PC-3 (cell line): Measurements from ENCODE around the gene PCDHGC4. TPM values are rescaled to one million over a fixed set of nuclear protein-coding genes. Genes with fewer than 3 reads are reported as not detected.

Source experiments
- ATAC-seq: fragments of 200-7000 bp; cut with Tn5 transposase; 2 replicates; pipeline ENCODE4 v1.9.1; 2020; ENCODE audit warnings: mild to moderate bottlenecking, moderate library complexity
- BruUV-seq: library from RNA; stranded (reverse); fragments of 400-500 nt; replicated peaks from 2 replicates; lab custom pipeline; 2021; lab: Mats Ljungman, UMichigan
- CTCF ChIA-PET: fragments of 300-600 bp; sonication (Branson Sonifier 250); formaldehyde crosslinking; loops from one replicate; lab custom pipeline; 2022; ENCODE audit warnings: antibody characterized with exemption; lab: Charles Lee
- POLR2A ChIA-PET: fragments of 300-600 bp; sonication (Branson Sonifier 250); formaldehyde crosslinking; loops from one replicate; lab custom pipeline; 2022; ENCODE audit warnings: antibody characterized with exemption; ENCODE audit not compliant: unreplicated experiment; lab: Charles Lee
- DNase-seq: peaks from one replicate; pipeline ENCODE4 v3.0.0-alpha.2; 2015
- H2AFZ ChIP-seq: fragments of 300-600 bp; sonication (generic); 2 replicates; pipeline ENCODE4 v1.6.0; 2016; ENCODE audit warnings: antibody characterized with exemption, low read length
- H3F3A ChIP-seq: fragments of 300-600 bp; sonication (generic); one replicate; pipeline ENCODE4 v1.6.0; 2017; ENCODE audit warnings: antibody characterized with exemption, low read length, control low read depth, mild to moderate bottlenecking; ENCODE audit not compliant: unreplicated experiment
- H3K27ac ChIP-seq: fragments of 300-600 bp; sonication (generic); 2 replicates; pipeline ENCODE4 v1.5.1; 2016; ENCODE audit warnings: mild to moderate bottlenecking, low read length
- H3K27me3 ChIP-seq: fragments of 300-600 bp; sonication (generic); 2 replicates; pipeline ENCODE4 v1.6.1; 2016; ENCODE audit warnings: low read length, mixed read lengths
- H3K36me3 ChIP-seq: fragments of 300-600 bp; sonication (generic); 2 replicates; pipeline ENCODE4 v1.6.1; 2016; ENCODE audit warnings: low read depth, mixed run types, low read length, mixed read lengths
- H3K4me1 ChIP-seq: fragments of 300-600 bp; sonication (generic); 2 replicates; pipeline ENCODE4 v1.5.1; 2016; ENCODE audit warnings: low read length; ENCODE audit not compliant: insufficient read depth
- H3K4me2 ChIP-seq: fragments of 300-600 bp; sonication (generic); 2 replicates; pipeline ENCODE4 v1.6.0; 2016; ENCODE audit warnings: low read length
- H3K4me3 ChIP-seq: fragments of 300-600 bp; sonication (generic); 2 replicates; pipeline ENCODE4 v1.5.1; 2016; ENCODE audit warnings: mild to moderate bottlenecking, low read length, mixed read lengths
- H3K79me2 ChIP-seq: fragments of 300-600 bp; sonication (generic); 2 replicates; pipeline ENCODE4 v1.6.1; 2017; ENCODE audit warnings: low read length, mixed read lengths
- H3K9ac ChIP-seq: fragments of 300-600 bp; sonication (generic); 2 replicates; pipeline ENCODE4 v1.6.0; 2016; ENCODE audit warnings: mild to moderate bottlenecking, low read length
- H3K9me2 ChIP-seq: fragments of 300-600 bp; sonication (generic); replicated peaks from 2 replicates; pipeline ENCODE4 v1.6.1; 2016; ENCODE audit warnings: mixed run types, low read length, mixed read lengths
- H3K9me3 ChIP-seq: fragments of 300-600 bp; sonication (generic); 2 replicates; pipeline ENCODE4 v1.6.1; 2016; ENCODE audit warnings: low read length, mixed read lengths
- H4K20me1 ChIP-seq: fragments of 300-600 bp; sonication (generic); 2 replicates; pipeline ENCODE4 v1.6.1; 2016; ENCODE audit warnings: low read length, mixed read lengths
- EZH2 ChIP-seq: fragments of 300-600 bp; sonication (generic); IDR thresholded peaks from one replicate; pipeline ENCODE4 v1.6.1; 2017; ENCODE audit warnings: antibody characterized with exemption, mild to moderate bottlenecking, low read length; ENCODE audit not compliant: unreplicated experiment
- EZH2phosphoT487 ChIP-seq: fragments of 300-600 bp; sonication (generic); IDR thresholded peaks from 2 replicates; pipeline ENCODE4 v1.6.1; 2018; ENCODE audit warnings: mild to moderate bottlenecking, antibody characterized with exemption, low read length, borderline replicate concordance
- intact Hi-C: fragments of 100-400 bp; cut with micrococcal nuclease; formaldehyde crosslinking; loops from 2 replicates; pipeline ENCODE4 v1.9.0; 2023
- total RNA-seq: library from RNA; depleted of rRNA; stranded (reverse); fragments of >200 nt; gene quantifications from 2 replicates; pipeline ENCODE4 v1.2.3, GENCODE V29; 2014
- TF ChIP-seq, protein P1 (sequence below): fragments of 300-600 bp; sonication (generic); conservative IDR thresholded peaks from 2 replicates; pipeline ENCODE4 v1.5.1; 2017; ENCODE audit warnings: antibody characterized with exemption, low read depth, mild to moderate bottlenecking, low read length

PCDHGC4 gene
- total RNA-seq, 1 experiment from 2014 or later: 0.58 TPM

DNA sequence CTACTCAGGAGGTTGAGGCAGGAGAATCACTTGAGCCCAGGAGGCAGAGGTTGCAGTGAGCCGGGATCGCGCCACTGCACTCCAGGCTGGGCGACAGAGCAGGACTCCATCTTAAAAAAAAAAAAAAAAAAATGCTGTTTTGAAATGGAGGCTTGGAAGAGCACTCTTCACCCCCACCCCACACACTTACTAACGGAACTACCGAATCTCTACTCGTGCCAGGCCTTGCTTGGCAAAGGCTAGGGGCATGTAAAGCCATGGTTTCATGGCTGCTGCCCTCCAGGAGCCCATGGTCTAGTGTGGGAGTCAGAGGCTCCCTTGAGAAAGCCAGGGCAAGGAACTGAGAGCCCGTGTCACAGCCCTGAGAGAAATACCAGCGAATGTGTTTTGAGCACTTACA lies 25.3 kb downstream of the PCDHGC4 start:
- POLR2A ChIA-PET: interaction anchor here (0.6 kb wide), 1 partner anchor 416 kb away, joined by 3 read pairs; the partner anchor contains the start of gene PCDHB2
- Histone ChIP-seq H3K27ac (no peak overlapping the region), H3K27me3 (no peaks in the 10 kb centered on the region), H3K9me2 (no peaks in the 10 kb centered on the region), H3K4me3 (no peak overlapping the region), H4K20me1 (no peaks in the 10 kb centered on the region), H3K36me3 (no peaks in the 10 kb centered on the region; the same call in none of the 2 replicates), H3K9me3 (no peaks in the 10 kb centered on the region), H3K4me2 (no peak overlapping the region), H3F3A (no peaks in the 10 kb centered on the region), H2AFZ (no peak overlapping the region), H3K79me2 (no peaks in the 10 kb centered on the region), H3K9ac (no peak overlapping the region), H3K4me1 (peaks cover 13% of the 10 kb centered on the region; the same call in 1 of the 2 replicates)
- BruUV-seq: no TSS peak
- CTCF ChIA-PET: no interaction called here
- DNase-seq: no peak
- TF ChIP-seq EZH2phosphoT487: no peak
- TF ChIP-seq EZH2: no peak
- TF ChIP-seq, protein P1, sequence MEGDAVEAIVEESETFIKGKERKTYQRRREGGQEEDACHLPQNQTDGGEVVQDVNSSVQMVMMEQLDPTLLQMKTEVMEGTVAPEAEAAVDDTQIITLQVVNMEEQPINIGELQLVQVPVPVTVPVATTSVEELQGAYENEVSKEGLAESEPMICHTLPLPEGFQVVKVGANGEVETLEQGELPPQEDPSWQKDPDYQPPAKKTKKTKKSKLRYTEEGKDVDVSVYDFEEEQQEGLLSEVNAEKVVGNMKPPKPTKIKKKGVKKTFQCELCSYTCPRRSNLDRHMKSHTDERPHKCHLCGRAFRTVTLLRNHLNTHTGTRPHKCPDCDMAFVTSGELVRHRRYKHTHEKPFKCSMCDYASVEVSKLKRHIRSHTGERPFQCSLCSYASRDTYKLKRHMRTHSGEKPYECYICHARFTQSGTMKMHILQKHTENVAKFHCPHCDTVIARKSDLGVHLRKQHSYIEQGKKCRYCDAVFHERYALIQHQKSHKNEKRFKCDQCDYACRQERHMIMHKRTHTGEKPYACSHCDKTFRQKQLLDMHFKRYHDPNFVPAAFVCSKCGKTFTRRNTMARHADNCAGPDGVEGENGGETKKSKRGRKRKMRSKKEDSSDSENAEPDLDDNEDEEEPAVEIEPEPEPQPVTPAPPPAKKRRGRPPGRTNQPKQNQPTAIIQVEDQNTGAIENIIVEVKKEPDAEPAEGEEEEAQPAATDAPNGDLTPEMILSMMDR: no peak
- no peak for ATAC-seq
- intact Hi-C loops: no loop called here

DNA sequence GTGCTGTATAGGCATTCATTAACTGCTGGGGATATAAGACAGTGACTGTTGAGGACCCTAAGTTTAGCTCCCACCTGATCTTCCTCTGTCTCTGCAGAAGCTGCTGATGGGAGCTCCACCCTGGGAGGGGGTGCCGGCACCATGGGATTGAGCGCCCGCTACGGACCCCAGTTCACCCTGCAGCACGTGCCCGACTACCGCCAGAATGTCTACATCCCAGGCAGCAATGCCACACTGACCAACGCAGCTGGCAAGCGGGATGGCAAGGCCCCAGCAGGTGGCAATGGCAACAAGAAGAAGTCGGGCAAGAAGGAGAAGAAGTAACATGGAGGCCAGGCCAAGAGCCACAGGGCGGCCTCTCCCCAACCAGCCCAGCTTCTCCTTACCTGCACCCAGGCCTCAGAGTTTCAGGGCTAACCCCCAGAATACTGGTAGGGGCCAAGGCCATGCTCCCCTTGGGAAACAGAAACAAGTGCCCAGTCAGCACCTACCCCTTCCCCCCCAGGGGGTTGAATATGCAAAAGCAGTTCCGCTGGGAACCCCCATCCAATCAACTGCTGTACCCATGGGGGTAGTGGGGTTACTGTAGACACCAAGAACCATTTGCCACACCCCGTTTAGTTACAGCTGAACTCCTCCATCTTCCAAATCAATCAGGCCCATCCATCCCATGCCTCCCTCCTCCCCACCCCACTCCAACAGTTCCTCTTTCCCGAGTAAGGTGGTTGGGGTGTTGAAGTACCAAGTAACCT lies 26.2 kb downstream of the PCDHGC4 start:
- intact Hi-C loops: no loop called here
- Histone ChIP-seq H3F3A (no peaks in the 10 kb centered on the region), H3K9me3 (no peaks in the 10 kb centered on the region), H4K20me1 (no peaks in the 10 kb centered on the region), H3K36me3 (no peaks in the 10 kb centered on the region; the same call in none of the 2 replicates), H3K9me2 (no peaks in the 10 kb centered on the region), H3K4me3 (no peak overlapping the region), H3K27me3 (no peaks in the 10 kb centered on the region), H3K9ac (no peak overlapping the region), H3K27ac (no peak overlapping the region), H3K4me1 (peaks cover 13% of the 10 kb centered on the region; the same call in 1 of the 2 replicates), H2AFZ (no peak overlapping the region), H3K79me2 (no peaks in the 10 kb centered on the region), H3K4me2 (no peak overlapping the region)
- POLR2A ChIA-PET: no interaction called here
- CTCF ChIA-PET: no interaction called here
- TF ChIP-seq EZH2phosphoT487 (no peak), EZH2 (no peak)
- TF ChIP-seq, protein P1: no peak
- DNase-seq (no peak), ATAC-seq (no peak)
- no TSS peak for BruUV-seq

DNA sequence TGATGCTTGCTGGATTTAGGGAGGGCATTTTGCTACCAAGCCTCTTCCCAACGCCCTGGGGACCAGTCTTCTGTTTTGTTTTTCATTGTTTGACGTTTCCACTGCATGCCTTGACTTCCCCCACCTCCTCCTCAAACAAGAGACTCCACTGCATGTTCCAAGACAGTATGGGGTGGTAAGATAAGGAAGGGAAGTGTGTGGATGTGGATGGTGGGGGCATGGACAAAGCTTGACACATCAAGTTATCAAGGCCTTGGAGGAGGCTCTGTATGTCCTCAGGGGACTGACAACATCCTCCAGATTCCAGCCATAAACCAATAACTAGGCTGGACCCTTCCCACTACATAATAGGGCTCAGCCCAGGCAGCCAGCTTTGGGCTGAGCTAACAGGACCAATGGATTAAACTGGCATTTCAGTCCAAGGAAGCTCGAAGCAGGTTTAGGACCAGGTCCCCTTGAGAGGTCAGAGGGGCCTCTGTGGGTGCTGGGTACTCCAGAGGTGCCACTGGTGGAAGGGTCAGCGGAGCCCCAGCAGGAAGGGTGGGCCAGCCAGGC lies 27.0 kb downstream of the PCDHGC4 start:
- Histone ChIP-seq H3K27me3 (no peaks in the 10 kb centered on the region), H2AFZ (no peak overlapping the region), H3K9me3 (no peaks in the 10 kb centered on the region), H3K27ac (no peak overlapping the region), H3K79me2 (no peaks in the 10 kb centered on the region), H3K9ac (no peak overlapping the region), H3K36me3 (peaks cover 4% of the 10 kb centered on the region), H3F3A (no peaks in the 10 kb centered on the region), H4K20me1 (no peaks in the 10 kb centered on the region), H3K4me1 (peaks cover 13% of the 10 kb centered on the region; the same call in 1 of the 2 replicates), H3K9me2 (no peaks in the 10 kb centered on the region), H3K4me3 (no peak overlapping the region), H3K4me2 (no peak overlapping the region)
- no TSS peak for BruUV-seq
- DNase-seq: no peak
- no peak for ATAC-seq
- TF ChIP-seq EZH2 (no peak), EZH2phosphoT487 (no peak)
- TF ChIP-seq, protein P1: no peak
- ChIA-PET POLR2A (no interaction called here), CTCF (no interaction called here)
- intact Hi-C loops: no loop called here
